B cell (primary cell): ENCODE data around the gene PPFIA2.

Experiments
- CTCF ChIP-seq: fragments of 200-600 bp; IDR thresholded peaks from one replicate; pipeline ENCODE4 v1.8.0; 2022; ENCODE audit warnings: antibody characterized with exemption, mild to moderate bottlenecking
- EZH2 ChIP-seq: IDR thresholded peaks from 2 replicates; pipeline ENCODE4 v1.6.1; 2012; ENCODE audit warnings: borderline replicate concordance, low read depth, mild to moderate bottlenecking, moderate library complexity, low read length; ENCODE audit not compliant: insufficient read depth, poor library complexity, severe bottlenecking

DNA sequence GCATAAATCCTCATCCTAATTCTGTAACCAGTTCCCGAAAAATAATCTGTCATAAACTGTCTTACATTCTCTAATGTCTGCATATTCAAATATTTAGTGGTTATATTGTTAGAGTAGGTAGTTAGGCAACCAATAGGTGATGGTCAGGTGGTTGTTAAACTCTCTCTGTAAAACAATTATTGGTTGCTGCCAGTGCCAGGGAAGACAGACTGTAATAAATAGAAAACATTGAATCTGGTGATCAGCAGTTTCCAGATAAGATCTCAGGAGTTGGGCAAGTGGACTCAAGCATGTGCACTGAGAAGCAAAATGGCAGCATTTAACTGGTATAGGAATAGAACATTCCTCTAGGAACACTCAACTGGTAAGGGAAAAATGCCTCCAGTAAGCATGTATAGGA, 355.8 kb downstream of the PPFIA2 start:
- TF ChIP-seq CTCF (no peak), EZH2 (no peak)
